Right forelimb (tissue), 1 donor: Measurements from ENCODE around the gene TDRKH.

ENCODE experiments used
- DNase-seq: peaks from one replicate; pipeline ENCODE4 v3.0.0-alpha.2; 2018

Gene TDRKH

GRCh38 chr1:151790071-151790939 lies at the start of gene TDRKH:
TSS of gene TDRKH (minus strand) at chr1:151790500. CDS start at chr1:151783022, 7,478 bp downstream.
- DNase-seq: peak; percentile 96

GRCh38 chr1:151839457-151840403 lies 49.4 kb upstream of the TDRKH start, which contains the start of gene C2CD4D:
TSS of gene C2CD4D (minus strand) at chr1:151839820. CDS start at chr1:151838989, 831 bp downstream.
- DNase-seq: peak; percentile 72

DNA sequence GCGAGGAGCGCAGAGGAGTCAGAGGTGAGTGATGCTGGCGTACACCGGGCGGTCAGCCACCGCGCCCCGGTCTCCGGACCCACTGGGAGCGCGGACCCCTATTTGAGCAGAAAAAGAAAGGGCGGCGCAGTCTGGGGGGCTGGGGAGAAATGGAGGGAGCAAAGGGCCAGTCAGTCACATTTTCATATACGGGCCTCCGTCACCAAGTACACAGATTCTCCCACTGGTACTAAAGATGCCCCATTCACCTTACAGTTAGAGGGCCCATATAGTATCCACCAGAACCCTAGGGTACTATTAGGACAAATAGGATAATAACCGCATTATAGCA lies 48.7 kb upstream of the TDRKH start:
- no peak for DNase-seq

DNA sequence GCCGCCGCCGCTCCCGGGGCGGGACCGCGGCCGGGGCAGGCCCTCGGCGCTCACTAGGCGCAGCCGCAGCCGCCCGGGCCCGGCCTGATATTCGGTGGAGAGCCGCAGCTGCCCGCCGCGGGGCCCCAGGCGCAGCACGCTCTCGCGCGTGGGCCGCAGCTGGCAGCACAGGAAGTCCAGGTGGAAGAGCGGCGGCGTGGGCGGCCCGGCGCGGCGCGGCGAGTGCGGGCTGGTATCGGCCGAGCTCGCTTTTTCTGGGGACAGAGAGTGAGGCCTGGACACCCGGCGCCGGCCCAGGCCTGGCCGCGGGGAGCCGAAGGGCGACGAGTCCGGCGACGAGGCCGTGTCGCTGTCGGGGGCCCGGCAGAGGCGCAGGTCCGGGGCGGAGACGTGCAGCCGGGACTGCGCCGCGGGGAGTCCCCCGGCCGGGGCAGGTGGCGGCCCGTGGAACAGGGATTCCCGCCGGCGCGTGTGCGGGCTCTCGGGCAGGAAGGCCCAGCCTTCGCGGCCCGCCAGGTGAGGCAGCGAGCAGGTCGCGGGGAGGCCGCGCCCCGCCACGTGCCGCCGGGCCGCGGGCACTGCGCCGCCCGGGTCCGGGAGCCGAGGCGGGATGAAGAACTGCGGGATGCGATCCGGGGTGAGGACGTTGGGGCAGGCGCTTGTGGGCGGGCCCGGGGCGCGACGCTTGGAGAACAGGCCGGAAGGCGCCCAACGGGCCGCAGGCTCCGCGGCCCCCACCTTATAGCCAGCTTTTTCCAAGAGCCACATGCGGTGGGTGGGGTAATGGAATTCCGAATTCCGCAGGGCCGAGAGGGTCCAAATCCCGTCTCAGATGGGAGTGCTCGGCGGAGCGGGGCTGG lies 48.2 kb upstream of the TDRKH start:
- peak; percentile 56 for DNase-seq

GRCh38 chr1:151837884-151838221 lies 47.6 kb upstream of the TDRKH start:
- DNase-seq: no peak

- no peak for DNase-seq
Observed at GRCh38 chr1:151837197-151837596, 46.9 kb upstream of the TDRKH start.

DNA sequence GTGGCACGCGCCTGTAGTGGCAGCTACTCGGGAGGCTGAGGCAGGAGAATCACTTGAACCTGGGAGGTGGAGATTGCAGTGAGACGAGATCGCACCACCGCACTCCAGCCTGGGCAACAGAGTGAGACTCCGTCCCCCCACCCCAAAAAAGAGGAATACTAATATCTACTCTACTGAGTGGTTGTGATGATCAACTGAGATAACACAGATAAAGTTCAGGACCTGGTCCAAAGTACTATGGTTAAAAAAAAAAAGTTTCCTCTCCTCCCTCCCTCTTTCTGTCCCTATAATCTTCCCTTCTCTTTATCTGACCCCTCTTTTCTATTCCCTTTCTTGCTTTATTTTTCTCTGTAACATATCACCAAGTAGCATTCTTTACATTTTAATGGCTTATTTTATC lies 45.3 kb upstream of the TDRKH start:
- DNase-seq: no peak

- no peak for DNase-seq
Observed at GRCh38 chr1:151834239-151834638, 43.9 kb upstream of the TDRKH start.

DNA sequence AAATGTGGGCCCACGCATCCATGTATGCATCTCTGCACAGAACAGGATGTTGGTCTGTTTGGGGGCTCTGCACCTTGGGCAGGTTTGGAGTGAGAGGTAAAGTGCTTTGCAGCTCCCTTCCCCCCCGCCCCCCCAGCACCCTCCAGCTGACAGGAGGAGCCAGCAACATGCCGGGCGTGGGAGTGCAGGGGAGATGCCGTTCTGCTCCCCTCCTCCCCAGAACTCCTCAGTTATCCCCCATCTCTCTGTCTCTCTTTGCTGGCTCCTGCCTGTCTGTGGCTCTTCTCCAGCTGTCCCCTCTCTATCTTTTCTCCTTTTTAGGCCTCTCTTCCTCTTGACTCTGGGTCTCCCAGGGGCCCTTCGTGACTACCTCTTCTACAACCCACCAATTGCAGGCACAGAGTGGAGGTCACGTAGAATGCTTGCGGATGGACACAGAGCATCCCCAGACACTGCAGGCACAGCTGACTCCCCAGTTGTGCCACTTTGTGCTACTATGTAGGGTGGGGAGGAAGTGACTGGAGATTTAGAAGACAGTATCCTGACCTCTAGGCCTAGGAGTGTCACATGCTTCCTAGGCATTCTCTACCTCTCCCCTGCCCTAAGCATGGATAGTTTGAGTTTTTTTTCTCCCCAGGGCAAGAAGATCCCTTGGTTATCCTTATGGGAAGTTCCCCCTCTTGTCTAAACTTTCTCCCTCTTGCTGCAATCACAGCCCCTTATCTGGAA lies 43.0 kb upstream of the TDRKH start:
- no peak for DNase-seq

GRCh38 chr1:151832318-151832980 lies 42.1 kb upstream of the TDRKH start:
- DNase-seq: no peak

- no peak for DNase-seq
Observed at GRCh38 chr1:151831605-151832004, 41.3 kb upstream of the TDRKH start, which contains the start of gene RORC. TSS of gene RORC (minus strand) at chr1:151831802. CDS start at chr1:151831764, 38 bp downstream.

DNA sequence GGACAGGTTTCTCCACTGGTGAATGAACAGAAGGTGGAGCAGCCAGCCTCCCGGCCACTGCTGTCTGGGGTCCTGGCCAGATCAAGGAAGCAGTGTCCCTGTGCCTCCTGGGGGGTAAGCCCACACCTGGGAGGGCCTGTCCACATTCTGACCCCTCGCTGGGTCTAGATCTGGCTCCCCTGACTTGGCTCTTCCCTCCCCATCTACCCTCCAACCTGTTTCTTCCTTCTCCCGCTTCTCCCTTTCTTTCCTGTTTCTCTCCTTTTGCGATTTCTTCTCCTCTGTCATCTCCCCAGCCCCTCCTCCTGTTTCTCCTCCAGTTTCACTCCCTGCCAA lies 40.9 kb upstream of the TDRKH start:
- no peak for DNase-seq

DNA sequence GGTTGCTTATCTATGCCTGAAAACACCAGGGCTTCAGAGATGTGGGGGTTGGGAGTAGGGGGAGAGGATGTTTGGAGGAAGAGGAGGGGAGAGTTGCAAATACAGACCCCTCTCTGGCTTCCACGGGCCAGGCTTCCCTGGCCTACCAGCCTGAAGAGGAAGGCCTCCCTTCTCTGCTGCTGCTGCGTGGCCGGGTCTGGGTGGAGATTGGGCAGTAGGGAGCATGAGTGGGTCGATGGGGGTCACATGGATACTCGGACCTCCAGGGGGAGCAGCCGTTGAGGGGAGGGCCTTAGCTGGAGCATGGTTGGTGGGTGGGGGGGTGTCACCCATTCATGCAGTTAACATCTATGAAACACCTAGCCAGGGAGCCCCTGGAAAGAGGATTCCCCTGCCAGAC lies 39.8 kb upstream of the TDRKH start:
- no peak for DNase-seq

DNA sequence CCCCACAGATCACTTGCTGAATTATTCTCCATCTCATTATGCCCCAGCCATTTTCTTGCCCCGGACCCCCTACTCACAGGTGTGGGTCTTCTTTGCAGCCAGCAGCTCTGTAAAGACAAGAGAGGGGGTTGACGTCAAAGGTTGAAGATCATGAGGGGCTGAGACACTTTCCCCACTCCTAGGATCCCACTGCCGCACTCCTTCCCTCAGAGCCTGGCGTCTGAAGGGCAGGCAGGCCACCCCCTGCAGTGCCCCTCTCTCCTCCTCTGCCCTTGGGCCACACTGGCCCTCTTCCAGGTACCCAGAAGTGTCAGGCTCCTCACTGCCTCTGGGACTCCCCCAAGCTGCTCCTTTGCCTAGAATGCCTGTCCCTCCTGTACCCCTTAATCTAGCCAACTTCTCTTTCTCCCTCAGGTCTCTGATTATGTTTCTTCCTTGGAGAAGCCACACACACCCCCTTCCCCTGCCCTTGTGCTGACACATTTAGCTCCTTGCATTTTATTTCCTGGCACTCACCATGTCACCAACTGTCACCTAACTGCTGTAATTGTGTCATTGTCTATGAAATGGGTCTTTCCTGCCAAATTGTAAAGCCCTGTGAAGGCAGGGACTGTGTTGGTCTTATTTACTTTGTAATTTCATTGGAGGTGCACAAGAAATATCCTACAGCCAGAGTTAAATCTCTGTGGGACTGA lies 39.2 kb upstream of the TDRKH start:
- DNase-seq: no peak

- DNase-seq: no peak
Observed at GRCh38 chr1:151828921-151829320, 38.6 kb upstream of the TDRKH start.

GRCh38 chr1:151827853-151828252 lies 37.6 kb upstream of the TDRKH start:
- DNase-seq: no peak

GRCh38 chr1:151825751-151826660 lies 35.7 kb upstream of the TDRKH start:
- no peak for DNase-seq

GRCh38 chr1:151825204-151825603 lies 34.9 kb upstream of the TDRKH start:
- no peak for DNase-seq

GRCh38 chr1:151823175-151823574 lies 32.9 kb upstream of the TDRKH start:
- DNase-seq: no peak

DNA sequence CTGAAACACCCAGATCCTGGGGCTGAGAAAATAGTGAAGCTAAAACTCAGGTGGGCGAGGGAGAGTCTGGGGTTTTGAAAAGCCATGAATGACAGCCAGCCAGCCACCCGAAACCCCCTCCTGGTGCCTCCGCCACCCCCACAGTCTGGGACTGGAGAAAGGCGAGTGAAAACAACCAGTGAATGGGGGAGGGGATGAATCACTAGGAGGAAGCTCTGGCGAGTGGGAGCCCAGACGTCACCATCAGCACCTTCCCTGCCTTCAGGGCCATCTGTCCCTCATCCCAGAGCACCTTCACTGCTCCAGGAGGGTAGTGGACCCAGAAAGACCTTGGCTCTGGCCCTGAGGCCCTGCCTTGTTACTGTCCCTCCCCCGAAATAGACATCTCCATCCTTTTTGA lies 32.1 kb upstream of the TDRKH start:
- no peak for DNase-seq
